C4-2B (cell line): Measurements from ENCODE around the gene CATSPERZ.

Experiments
- CTCF ChIP-seq: fragments of 450-650 bp; conservative IDR thresholded peaks from 2 replicates; pipeline ENCODE4 v1.5.1; 2017; ENCODE audit warnings: mild to moderate bottlenecking
- ZFX ChIP-seq: fragments of 450-650 bp; IDR thresholded peaks from 2 replicates; pipeline ENCODE4 v1.6.1; 2017

- TF ChIP-seq CTCF (no peak), ZFX (no peak)
These were observed 3.1 kb upstream of the CATSPERZ start for GRCh38 chr11:64296830-64297698.
